SW 1271 (cell line): ENCODE results near the gene TM9SF1.
A peak's percentile ranks its signal among the peaks of the same experiment; 100 is the strongest.

Experiments used
- DNase-seq, 2 experiments: peaks; one replicate each; lab custom pipeline; 2025; lab: John Stamatoyannopoulos, UW

TM9SF1 gene

DNA sequence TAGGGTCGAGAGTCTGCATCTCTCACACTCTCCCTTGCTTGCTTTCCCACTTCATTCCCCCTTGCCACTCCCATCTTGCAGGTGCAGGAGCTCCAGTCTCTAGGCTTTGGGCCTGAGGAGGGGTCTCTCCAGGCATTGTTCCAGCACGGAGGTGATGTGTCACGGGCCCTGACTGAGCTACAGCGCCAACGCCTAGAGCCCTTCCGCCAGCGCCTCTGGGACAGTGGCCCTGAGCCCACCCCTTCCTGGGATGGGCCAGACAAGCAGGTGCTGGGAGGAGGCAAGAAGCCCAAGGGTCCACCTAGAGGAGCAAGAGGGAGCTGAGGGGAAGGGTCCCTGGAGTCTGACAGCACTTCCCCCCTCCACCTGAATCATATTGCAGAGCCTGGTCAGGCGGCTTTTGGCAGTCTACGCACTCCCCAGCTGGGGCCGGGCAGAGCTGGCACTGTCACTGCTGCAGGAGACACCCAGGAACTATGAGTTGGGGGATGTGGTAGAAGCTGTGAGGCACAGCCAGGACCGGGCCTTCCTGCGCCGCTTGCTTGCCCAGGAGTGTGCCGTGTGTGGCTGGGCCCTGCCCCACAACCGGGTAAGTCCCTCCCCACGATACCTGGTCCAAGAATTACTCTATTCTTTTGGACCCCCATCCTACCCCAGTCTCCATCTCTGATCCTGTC is 43.7 kb downstream of the TM9SF1 start:
- no peak for DNase-seq

DNA sequence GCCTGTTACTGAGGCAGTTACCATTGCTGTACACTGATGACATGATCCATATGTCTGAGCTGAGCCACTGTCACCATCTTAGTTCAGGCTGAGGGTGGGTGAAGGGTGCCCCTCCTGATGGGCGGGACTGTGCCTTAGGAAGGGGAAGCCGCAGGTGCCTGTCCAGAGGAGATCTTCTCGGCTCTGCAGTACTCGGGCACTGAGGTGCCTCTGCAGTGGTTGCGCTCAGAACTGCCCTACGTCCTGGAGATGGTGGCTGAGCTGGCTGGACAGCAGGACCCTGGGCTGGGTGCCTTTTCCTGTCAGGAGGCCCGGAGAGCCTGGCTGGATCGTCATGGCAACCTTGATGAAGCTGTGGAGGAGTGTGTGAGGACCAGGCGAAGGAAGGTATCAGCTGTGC is 44.2 kb downstream of the TM9SF1 start:
- DNase-seq = no peak

GRCh38 chr14:24150567-24150966 is 44.7 kb downstream of the TM9SF1 start:
- no peak for DNase-seq

GRCh38 chr14:24150061-24150460 is 45.2 kb downstream of the TM9SF1 start:
- no peak for DNase-seq

- DNase-seq = no peak
Observed at GRCh38 chr14:24149302-24149969, 45.8 kb downstream of the TM9SF1 start.

DNA sequence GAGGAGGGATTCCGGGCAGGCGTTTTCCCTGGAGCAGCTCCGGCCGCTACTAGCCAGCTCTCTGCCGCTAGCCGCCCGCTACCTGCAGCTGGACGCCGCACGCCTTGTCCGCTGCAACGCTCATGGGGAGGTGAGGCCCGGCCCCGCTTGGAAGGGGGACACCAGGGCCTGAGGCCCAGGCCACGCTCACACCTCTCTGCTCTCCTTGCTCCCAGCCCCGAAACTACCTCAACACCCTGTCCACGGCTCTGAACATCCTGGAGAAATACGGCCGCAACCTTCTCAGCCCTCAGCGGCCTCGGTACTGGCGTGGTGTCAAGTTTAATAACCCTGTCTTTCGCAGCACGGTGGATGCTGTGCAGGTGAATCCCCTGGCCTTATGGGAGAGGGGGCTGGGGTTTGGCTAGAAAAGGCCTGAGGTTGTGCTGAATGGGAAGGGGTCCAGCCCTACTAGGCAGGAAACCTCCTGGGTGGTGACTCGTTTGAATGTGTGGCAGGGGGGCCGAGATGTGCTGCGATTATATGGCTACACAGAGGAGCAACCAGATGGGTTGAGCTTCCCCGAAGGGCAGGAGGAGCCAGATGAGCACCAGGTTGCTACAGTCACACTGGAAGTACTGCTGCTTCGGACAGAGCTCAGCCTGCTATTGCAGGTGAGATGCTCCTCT is 47.3 kb downstream of the TM9SF1 start:
- DNase-seq = no peak

DNA sequence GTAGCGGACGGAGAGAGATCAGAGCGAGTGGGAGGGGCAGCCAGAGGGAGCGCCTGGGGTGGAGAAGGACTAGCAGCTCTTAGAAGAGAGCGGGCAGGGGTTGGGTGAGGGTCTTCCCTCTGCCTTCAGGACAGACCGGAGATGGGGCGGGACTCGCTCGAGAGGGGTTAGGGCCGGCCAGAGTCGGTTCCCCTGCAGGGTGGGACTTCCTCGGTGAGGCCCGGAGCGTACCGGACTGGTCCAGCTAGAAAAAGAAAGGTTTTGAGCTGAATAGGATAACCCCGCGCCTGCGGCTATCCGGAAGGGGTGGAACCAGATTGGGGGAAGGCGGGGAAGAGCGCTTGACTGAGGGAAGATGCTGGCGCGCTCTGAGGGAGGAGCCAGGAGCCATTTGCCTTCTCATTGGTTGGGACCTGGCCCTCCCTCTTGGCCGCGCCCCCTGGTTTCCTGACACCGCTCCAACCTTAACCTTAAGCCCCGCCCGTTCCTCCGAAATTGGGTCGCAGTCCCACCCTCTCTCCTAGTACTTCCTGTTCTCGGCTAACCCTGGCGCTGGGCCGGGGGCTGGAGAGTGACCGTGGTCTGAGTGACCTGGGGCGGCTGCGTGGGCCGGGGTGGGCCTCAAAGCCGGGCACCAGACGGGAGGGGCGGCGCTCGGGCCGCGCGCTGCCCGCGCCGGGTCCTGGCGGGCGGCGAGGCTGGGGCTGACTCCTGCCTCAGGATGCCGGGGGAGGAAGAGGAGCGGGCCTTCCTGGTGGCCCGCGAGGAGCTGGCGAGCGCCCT is 48.1 kb downstream of the TM9SF1 start, which contains the start of gene RNF31:
TSS of gene RNF31 (plus strand) at position 521 of the 783 bp plus-strand sequence. CDS start at position 722, 201 bp downstream.
- DNase-seq = peak; percentile 90 to 97

GRCh38 chr14:24146453-24146977 is 48.7 kb downstream of the TM9SF1 start, which contains the start of gene PSME2:
Gene PSME2, minus strand, starts transcription at chr14:24146610. Its CDS starts 29 bp downstream, at chr14:24146581.
- peak; percentile 93 to 97 for DNase-seq

DNA sequence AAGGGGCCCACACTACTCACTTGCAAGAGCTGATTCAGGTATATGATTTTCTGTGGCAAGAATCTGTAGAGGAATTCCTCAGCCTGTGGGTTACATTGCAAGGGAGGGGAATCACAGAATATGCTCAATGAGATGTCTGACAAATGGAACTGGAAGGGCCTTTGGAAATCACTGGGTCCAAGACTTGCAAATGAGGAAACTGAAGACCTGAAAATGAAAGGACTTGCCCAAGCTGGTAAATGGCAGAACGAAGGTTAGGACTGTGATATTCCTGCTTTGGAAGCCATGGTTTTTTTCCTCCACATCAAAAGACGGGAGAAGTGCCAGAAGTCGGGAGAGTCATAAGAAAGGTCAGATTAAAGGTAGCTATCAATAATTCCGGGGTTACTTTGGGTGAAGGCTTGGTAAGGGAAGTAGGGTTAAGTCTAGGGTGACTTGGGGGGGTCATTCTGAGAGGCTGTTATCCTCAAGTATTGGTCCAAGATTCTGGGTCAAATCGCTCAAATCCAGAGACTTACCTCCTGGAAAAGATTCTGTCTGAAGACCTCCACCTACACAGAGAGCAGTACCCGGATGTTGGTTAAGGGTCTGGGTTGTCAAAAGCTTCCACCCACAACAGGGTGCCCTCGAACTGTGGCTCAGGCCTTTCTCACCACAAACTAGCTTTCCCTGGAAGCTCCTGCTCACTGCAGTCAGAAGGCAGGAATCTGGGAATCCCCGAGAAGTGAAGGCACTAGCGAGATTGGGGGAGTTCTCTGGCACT is 49.4 kb downstream of the TM9SF1 start:
- no peak for DNase-seq

DNA sequence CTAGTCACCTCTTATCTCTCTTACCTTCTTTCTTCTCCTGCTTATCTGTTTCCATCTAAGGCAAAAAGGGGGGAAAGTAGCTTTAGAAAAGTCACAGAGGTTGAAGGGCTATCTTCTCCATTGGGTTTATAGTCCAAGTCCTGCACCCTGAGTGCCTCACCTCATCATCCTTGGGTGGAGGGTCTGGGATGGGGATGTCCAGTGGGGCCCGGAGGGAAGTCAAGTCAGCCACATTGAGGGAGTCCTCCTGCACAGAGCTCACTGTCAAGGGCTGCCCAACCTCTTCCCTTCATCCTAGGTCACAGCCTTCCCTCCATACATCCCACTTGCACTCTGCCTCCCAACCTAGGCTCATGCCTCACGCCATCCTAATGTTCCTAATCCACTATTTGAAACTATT is 50.0 kb downstream of the TM9SF1 start:
- no peak for DNase-seq

DNA sequence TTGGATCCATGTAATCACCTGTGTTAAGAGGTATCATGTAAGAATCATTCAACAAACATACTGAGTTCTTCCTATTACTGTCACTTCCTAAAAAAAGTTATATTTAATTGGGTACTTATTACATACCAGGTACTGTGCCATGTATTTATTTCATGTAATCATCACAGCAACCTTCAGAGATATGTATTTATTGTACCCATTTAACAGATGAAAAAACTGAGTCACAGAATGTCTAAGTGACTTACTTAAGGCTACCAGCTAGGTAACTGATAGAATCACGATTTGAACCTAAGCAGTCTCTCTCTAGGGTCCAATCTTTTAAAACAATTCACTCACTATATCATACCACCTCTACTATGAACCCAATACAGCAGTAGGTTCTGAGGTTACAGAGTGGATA is 50.8 kb downstream of the TM9SF1 start:
- no peak for DNase-seq

DNA sequence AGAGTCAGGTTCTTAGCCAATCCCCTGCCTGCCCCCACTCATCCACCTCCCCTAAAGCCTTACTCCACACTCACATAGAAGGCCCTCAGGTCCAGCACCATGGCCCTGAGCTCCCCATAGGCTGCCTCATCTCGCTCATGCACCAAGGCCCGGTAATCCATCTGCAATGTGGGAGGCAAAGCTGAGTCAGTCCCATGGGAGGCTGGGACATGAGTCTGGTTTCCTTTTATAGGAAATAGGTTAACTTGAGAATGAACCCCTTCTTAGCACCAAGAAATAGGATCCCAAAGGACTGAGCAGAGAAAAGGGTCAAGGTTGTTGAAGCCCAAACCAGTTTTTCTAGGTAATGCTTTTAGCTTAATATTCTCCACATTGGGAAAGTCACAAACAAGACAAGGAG is 51.7 kb downstream of the TM9SF1 start:
- DNase-seq = no peak

GRCh38 chr14:24141097-24141880 is 54.0 kb downstream of the TM9SF1 start, which contains the start of gene EMC9:
Gene EMC9, minus strand, starts transcription at chr14:24141591. Its CDS starts 287 bp downstream, at chr14:24141304.
- DNase-seq = peak; percentile 98

DNA sequence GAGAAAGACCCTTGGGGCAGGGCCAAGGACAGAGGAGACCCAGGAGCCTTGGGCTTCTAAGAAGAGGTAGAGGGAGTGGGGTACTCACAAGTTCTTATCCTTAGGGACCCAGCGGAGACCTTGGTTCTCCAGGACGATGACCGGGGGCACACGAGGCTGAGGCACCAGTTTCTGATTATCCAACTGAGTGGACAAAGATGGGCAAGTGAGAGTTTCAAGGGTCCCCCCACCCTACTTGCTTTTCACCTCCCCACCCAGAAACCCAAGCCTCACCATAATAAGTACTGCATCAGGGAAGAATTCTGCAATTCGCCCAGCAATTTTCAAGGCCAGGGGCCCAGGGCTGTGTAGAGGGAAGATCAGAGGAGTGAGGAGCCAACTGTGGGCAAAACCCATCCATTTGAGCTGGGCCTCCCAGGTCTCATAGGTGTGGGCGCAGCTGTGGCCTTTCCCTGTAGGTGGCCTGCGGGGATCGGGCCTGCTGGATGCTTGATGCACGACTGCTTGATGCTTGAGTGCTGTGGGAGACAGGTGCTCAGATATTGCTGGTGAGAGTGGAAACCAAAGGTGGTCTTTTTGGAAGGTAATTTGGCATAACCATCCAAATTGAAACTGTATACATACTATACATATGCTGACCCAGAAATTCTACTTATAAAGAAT is 55.8 kb downstream of the TM9SF1 start:
- DNase-seq = no peak
